Activated gamma-delta T cell (primary cell): ENCODE results near the gene IPO11.
"Not testable (repeated sequence)": the region's sequence is repeated elsewhere in the genome, so short reads cannot be mapped to it uniquely, and the experiment has no call there.

Experiments used
- DNase-seq: peaks from one replicate; lab custom pipeline; 2025; lab: John Stamatoyannopoulos, UW

The IPO11 gene

GRCh38 chr5:62448528-62448927, 36.0 kb downstream of the IPO11 start:
- no peak for DNase-seq

GRCh38 chr5:62450259-62450658, 37.7 kb downstream of the IPO11 start:
- DNase-seq = no peak

GRCh38 chr5:62457071-62457470, 44.5 kb downstream of the IPO11 start:
- DNase-seq = no peak

DNA sequence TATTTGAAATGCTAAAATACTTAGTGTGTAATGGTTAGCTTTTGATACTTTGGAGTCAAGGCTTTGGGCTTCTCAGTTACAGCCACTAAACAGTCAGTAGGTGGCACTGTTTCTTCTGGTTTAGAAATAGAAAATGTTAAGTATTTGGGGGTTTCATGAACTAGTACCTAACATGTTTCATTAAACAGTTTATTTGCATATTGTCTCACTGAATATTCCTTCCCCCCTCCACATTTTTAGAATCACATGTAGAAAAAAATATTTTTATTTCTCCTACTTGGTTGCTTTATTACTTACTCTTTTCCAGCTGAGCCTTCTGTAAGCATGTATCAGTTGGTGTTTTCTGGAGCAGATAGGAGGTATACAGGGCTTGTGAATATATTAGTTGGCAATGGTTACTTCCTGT, 48.0 kb downstream of the IPO11 start:
- no peak for DNase-seq

GRCh38 chr5:62461561-62461960, 49.0 kb downstream of the IPO11 start:
- no peak for DNase-seq

GRCh38 chr5:62465985-62466925, 53.7 kb downstream of the IPO11 start:
- no peak for DNase-seq

DNA sequence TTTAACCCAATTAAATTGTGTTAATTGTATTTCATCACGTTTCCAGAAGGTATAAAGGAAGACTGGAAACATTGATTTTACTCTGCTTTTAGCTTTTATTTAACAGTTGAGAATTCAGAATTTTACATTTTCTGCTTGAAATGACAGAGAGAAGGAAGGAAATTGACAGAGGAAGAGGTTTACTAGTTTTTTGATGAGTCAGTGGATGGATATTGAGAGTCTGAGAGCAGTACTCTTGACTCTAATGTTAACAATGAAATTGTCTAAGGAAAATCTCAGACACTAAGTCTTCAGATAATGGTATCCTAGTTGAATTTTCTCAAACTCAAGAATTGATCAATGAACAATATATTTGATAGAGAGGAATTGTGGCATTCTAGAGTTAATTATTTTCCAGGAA, 60.6 kb downstream of the IPO11 start:
- DNase-seq = no peak

GRCh38 chr5:62475072-62475471, 62.5 kb downstream of the IPO11 start:
- DNase-seq = no peak

- no peak for DNase-seq
Measured at GRCh38 chr5:62477801-62478200, 65.2 kb downstream of the IPO11 start.

- DNase-seq = no peak
Measured at GRCh38 chr5:62483556-62483955, 71.0 kb downstream of the IPO11 start.

GRCh38 chr5:62486672-62487071, 74.1 kb downstream of the IPO11 start:
- DNase-seq = no peak

DNA sequence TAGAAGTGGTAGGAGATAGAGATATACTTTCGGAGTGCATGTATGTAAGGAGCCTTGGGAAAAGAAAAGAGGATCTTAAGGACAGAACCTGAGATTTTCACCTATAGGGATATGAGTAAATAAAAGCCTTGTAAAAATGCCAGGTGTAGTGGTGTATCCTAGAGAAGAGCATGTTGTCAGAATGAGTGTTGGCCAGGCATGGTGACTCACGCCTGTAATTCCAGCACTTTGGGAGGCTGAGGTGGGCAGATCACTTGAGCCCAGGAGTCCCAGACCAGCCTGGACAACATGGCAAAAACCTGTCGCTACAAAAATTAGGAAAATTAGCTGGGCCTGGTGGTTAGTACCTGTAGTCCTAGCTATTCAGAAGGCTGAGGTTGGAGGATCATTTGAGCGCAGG, 76.0 kb downstream of the IPO11 start:
- no peak for DNase-seq

DNA sequence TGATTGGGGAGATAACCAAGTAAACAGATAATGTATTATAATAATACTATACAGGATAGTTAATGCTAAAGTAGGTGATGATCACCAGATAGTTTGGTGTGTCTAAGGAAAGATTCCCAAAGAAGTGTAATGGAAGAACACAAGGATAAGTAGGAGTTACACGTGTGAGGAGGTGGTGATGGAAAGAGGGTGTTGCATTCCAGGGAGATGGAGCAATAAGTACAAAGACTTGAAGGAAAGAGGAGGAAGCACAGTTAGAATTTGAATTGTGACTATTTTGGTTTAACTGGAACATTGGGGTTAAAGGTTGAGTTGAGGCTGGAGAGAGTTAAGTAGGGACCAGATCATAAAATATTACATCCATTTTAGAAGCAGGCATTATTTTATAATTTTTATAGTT, 76.9 kb downstream of the IPO11 start:
- DNase-seq = no peak

- DNase-seq = no peak
Measured at GRCh38 chr5:62494772-62495171, 82.2 kb downstream of the IPO11 start.

- DNase-seq = no peak
Measured at GRCh38 chr5:62496876-62497275, 84.3 kb downstream of the IPO11 start.

DNA sequence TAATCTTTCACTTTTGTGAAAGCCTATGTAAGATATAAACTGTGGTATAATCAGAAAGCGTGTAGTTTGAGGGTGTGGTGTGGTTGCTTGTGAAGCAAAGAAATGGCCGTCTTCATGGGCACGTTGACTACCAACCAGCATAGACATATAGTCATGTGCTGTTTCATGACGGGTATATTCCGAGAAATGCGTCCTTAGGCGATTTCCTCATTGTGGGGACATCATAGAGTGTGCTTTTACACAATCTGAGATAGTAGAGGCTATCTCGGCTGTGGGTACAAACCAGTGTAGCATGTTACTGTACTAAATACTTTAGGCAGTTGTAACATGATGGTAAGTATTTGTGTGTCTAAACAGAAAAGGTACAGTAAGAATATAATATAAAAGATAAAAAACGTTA, 86.4 kb downstream of the IPO11 start:
- no peak for DNase-seq

- DNase-seq = no peak
Measured at GRCh38 chr5:62499756-62500155, 87.2 kb downstream of the IPO11 start.

- DNase-seq = no peak
Measured at GRCh38 chr5:62502456-62503101, 90.0 kb downstream of the IPO11 start.

- DNase-seq = no peak
Measured at GRCh38 chr5:62504129-62504528, 91.6 kb downstream of the IPO11 start.

DNA sequence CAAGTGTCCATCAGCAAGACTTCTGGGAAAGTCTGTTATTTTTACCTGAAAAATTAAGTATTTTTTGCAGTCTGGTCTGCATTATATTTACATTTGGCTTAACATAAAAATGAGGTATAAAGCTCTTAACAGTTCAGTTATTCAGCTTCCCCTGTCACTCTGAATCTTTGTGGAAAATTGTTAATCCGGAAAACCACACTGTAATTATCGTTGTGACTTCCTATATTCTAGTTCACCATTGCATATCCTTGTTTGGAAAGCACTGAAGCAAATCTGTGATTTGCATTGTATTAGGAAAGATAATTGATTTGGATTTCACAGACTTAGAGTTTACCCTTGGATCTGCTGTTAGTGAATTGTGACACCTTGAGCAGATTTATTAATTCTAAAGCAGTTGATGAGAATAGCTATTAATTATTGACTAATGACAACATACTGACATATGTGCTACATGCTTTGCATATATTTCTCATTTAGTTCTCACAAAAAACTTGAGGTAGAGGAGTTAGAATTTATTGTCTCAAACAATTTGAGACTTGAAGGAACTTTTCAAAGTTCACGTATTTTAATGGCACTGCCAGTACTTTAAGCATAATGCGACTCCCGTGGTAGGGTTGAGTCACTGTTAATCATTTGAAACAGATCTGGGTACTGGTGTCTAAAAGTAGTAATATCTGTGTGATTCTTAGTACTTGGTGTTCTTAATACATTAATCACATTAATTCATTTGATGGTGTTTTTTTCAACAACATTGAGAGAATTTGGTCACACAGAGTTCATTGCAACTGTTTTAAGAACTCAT, 94.3 kb downstream of the IPO11 start:
- DNase-seq = no peak

GRCh38 chr5:62508760-62509159, 96.2 kb downstream of the IPO11 start:
- not testable (repeated sequence) for DNase-seq

- no peak for DNase-seq
Measured at GRCh38 chr5:62509806-62510205, 97.2 kb downstream of the IPO11 start.
